HEK293T (cell line): Measurements from ENCODE around the gene KBTBD13.

Source experiments
- ARNT ChIP-seq: fragments of 450-650 bp; IDR thresholded peaks from 2 replicates; pipeline ENCODE4 v1.6.1; 2017; ENCODE audit warnings: mild to moderate bottlenecking
- BHLHE40 ChIP-seq: fragments of 450-650 bp; IDR thresholded peaks from 2 replicates; pipeline ENCODE4 v1.6.1; 2016; ENCODE audit warnings: mild to moderate bottlenecking, moderate library complexity, borderline replicate concordance
- CTBP1 ChIP-seq: fragments of 450-650 bp; IDR thresholded peaks from 2 replicates; pipeline ENCODE4 v1.6.1; 2016; ENCODE audit warnings: borderline replicate concordance
- SUZ12 ChIP-seq: fragments of 450-650 bp; IDR thresholded peaks from 2 replicates; pipeline ENCODE4 v1.6.1; 2016; ENCODE audit warnings: mild to moderate bottlenecking
- TARDBP ChIP-seq: fragments of 450-650 bp; IDR thresholded peaks from 2 replicates; pipeline ENCODE4 v1.6.1; 2016

- no peak for TF ChIP-seq CTBP1
- TF ChIP-seq ARNT = no peak
- no peak for TF ChIP-seq SUZ12
- TF ChIP-seq TARDBP = no peak
- no peak for TF ChIP-seq BHLHE40
Measured at GRCh38 chr15:65042776-65043327, 33.7 kb upstream of the KBTBD13 start.
